ENCODE results near the gene PLEK. TPM values are rescaled to one million over a fixed set of nuclear protein-coding genes. Genes with fewer than 3 reads are reported as not detected.
A peak's percentile ranks its signal among the peaks of the same experiment; 100 is the strongest.
"Not testable (repeated sequence)": the region's sequence is repeated elsewhere in the genome, so short reads cannot be mapped to it uniquely, and the experiment has no call there.

The PLEK gene
- 0.06 TPM for polyA plus RNA-seq (2013, experiment 1 of 2; ENCODE audit: insufficient read length)
- 0.05 TPM for polyA plus RNA-seq (2013, experiment 2 of 2; ENCODE audit: insufficient read length)

GRCh38 chr2:68365087-68365486, at the start of gene PLEK:
Gene PLEK, plus strand, starts transcription at chr2:68365282. Its CDS starts 70 bp downstream, at chr2:68365352.
- no peak for DNase-seq

- DNase-seq = peak; percentile 31
Observed at GRCh38 chr2:68316111-68316510, 49.0 kb upstream of the PLEK start.

- peak; percentile 9 for DNase-seq
Observed at GRCh38 chr2:68317971-68318913, 46.8 kb upstream of the PLEK start.

- DNase-seq = peak; percentile 24
Observed at GRCh38 chr2:68318914-68319397, 46.1 kb upstream of the PLEK start.

- DNase-seq = peak; percentile 83
Observed at GRCh38 chr2:68319398-68320117, 45.5 kb upstream of the PLEK start, which contains the start of gene CNRIP1. Gene CNRIP1, minus strand, starts transcription at chr2:68319949. Its CDS starts 549 bp downstream, at chr2:68319400.

GRCh38 chr2:68320118-68320641, 44.9 kb upstream of the PLEK start:
- DNase-seq = no peak

- DNase-seq = no peak
Observed at GRCh38 chr2:68325056-68325455, 40.0 kb upstream of the PLEK start.

- DNase-seq = no peak
Observed at GRCh38 chr2:68328901-68329300, 36.2 kb upstream of the PLEK start.

GRCh38 chr2:68330691-68331090, 34.4 kb upstream of the PLEK start:
- peak; percentile 65 for DNase-seq

- no peak for DNase-seq
Observed at GRCh38 chr2:68333009-68333408, 32.1 kb upstream of the PLEK start.

- no peak for DNase-seq
Observed at GRCh38 chr2:68333931-68334330, 31.2 kb upstream of the PLEK start.

GRCh38 chr2:68336192-68336591, 28.9 kb upstream of the PLEK start:
- DNase-seq = peak; percentile 85

- no peak for DNase-seq
Observed at GRCh38 chr2:68340226-68341061, 24.6 kb upstream of the PLEK start.

GRCh38 chr2:68341062-68341329, 24.1 kb upstream of the PLEK start:
- DNase-seq = no peak

GRCh38 chr2:68341583-68341982, 23.5 kb upstream of the PLEK start:
- DNase-seq = no peak

GRCh38 chr2:68342470-68342869, 22.6 kb upstream of the PLEK start:
- no peak for DNase-seq

- no peak for DNase-seq
Observed at GRCh38 chr2:68344031-68344430, 21.1 kb upstream of the PLEK start.

GRCh38 chr2:68345129-68345875, 19.8 kb upstream of the PLEK start:
- no peak for DNase-seq

GRCh38 chr2:68349091-68349490, 16.0 kb upstream of the PLEK start:
- not testable (repeated sequence) for DNase-seq

- no peak for DNase-seq
Observed at GRCh38 chr2:68351997-68352396, 13.1 kb upstream of the PLEK start.

GRCh38 chr2:68352651-68353391, 12.3 kb upstream of the PLEK start:
- DNase-seq = peak; percentile 20

Measured in fibroblast of skin of back (primary cell).